ENCODE results near the gene PLTP. TPM values are rescaled to one million over a fixed set of nuclear protein-coding genes. Genes with fewer than 3 reads are reported as not detected.

The PLTP gene
- total and polyA plus RNA-seq, 2 of the 13 experiments (the other 11 are each of a cell fraction or from before 2014, with no cell fraction given), result 16.9 to 28.6 TPM

GRCh38 chr20:45927071-45927878 lies 15.3 kb upstream of the PLTP start (continued):
- TF ChIP-seq MYPOP (CRISPR knock-in tag; IDR thresholded peaks at IDR 0.05) (peak; percentile 88), AGO2 (optimal IDR thresholded peaks at IDR 0.05; ENCODE audit: low read depth, low read length) (no peak), ARNT (IDR thresholded peaks at IDR 0.05) (no peak), SNAPC4 (CRISPR knock-in tag; IDR thresholded peaks at IDR 0.05) (no peak), ZFP90 (CRISPR knock-in tag; IDR thresholded peaks at IDR 0.05; ENCODE audit: borderline replicate concordance) (0 out of 2 replicates have a peak, but pooled peaks have one; percentile 11), ZNF558 (CRISPR knock-in tag; IDR thresholded peaks at IDR 0.05; ENCODE audit: borderline replicate concordance) (peak; percentile 68; the same call in 1 of the 2 replicates), LCORL (IDR thresholded peaks at IDR 0.05) (no peak), LCORL (CRISPR knock-in tag; IDR thresholded peaks at IDR 0.05) (peak; percentile 88), GMEB1 (CRISPR knock-in tag; IDR thresholded peaks at IDR 0.05; ENCODE audit: borderline replicate concordance) (peak; percentile 56), IKZF5 (CRISPR knock-in tag; IDR thresholded peaks at IDR 0.05) (peak; percentile 97), ZNF282 (IDR thresholded peaks at IDR 0.05; ENCODE audit: partially characterized antibody) (no peak), REST (IDR thresholded peaks at IDR 0.05; ENCODE audit: borderline replicate concordance in 1 of 2, low read depth in 1 of 2, low read length in 2 of 2) (0 out of 4 replicates have a peak, but pooled peaks of 1 of the 2 experiments have one; percentile 33), ZNF335 (CRISPR knock-in tag; IDR thresholded peaks at IDR 0.05) (peak; percentile 76; the same call in 1 of the 2 replicates), CERS6 (CRISPR knock-in tag; IDR thresholded peaks at IDR 0.05) (no peak)

Measured in HepG2 (cell line).